ENCODE data around the gene NFU1.

Gene NFU1

DNA sequence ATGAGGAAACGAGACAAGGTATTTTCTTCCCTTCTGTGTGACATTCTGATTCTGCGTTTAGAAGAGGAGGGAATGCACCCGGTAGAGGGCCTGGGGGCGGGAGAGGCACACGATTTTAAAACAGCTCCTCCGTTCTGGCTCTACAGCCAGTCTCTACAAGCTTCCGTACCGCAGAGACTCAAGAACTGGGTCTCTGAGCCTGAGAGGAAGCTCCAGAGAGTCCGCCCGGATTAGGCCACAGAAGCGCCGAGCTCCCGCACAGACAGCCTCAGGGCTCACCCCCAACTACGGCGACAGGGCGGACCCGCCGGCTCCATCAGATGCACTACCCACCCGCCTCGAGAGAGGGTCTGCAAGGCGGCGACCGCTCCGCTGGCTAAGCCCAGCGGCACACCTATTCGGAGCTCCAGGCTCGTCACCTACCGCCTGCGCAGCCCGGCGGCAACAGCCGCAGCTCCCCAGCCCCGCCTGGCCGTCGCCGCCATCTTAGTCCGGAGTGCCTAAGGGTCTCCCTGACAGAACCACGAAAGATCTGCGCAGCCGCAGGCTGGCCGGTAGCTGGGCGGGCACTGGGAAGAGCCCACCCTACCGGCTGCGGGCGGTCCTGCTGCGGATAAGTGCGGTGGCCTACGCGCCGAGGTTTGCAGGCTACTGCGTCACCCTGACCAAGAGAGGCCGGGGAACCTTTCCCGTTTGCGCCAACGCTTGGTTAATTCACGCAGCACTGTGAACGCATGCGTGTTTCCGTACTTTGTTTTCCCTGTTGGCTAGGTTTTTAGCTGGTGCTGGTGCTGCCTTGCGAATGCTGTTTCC lies at the start of gene NFU1:
Gene NFU1, minus strand, starts transcription at position 498 of the 813 bp plus-strand sequence. Its CDS starts 13 bp downstream, at position 485.
- DNase-seq (ENCODE audit: extremely low read depth, insufficient read length) = peak; percentile 96
- Histone ChIP-seq H3K36me3 (ENCODE audit: control insufficient read depth, insufficient read depth, low read length) (no peaks in the 10 kb centered on the region), H3K27me3 (replicated peaks; ENCODE audit: control insufficient read depth, insufficient read depth, low read length) (no peaks in the 10 kb centered on the region), H3K4me3 (replicated peaks; ENCODE audit: low read depth, low read length) (peak within 1 kb of the TSS; percentile 94)
- TF ChIP-seq, protein P1, sequence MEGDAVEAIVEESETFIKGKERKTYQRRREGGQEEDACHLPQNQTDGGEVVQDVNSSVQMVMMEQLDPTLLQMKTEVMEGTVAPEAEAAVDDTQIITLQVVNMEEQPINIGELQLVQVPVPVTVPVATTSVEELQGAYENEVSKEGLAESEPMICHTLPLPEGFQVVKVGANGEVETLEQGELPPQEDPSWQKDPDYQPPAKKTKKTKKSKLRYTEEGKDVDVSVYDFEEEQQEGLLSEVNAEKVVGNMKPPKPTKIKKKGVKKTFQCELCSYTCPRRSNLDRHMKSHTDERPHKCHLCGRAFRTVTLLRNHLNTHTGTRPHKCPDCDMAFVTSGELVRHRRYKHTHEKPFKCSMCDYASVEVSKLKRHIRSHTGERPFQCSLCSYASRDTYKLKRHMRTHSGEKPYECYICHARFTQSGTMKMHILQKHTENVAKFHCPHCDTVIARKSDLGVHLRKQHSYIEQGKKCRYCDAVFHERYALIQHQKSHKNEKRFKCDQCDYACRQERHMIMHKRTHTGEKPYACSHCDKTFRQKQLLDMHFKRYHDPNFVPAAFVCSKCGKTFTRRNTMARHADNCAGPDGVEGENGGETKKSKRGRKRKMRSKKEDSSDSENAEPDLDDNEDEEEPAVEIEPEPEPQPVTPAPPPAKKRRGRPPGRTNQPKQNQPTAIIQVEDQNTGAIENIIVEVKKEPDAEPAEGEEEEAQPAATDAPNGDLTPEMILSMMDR (IDR thresholded peaks at IDR 0.05; ENCODE audit: insufficient read depth, low read length, poor library complexity, severe bottlenecking) = peak; percentile 74

DNA sequence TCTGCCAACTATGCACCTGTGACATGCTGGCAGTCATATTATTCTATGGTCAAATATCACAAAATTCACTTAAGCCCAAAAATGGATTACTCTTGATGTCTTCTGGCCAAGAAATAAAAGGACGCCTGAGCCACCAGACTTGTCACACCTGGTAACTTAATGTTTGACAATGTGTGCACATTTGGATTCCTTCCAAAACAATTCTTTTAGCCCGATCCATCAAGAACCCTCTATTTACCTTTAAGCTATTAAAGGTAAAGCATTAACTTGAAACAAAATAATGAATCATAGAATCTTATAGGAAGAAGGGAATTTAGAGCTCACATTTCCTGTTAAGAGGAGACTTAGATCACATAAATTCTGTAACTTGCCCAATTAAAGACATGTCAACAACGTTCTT lies 46.5 kb upstream of the NFU1 start:
- TF ChIP-seq, protein P1 (IDR thresholded peaks at IDR 0.05; ENCODE audit: insufficient read depth, low read length, poor library complexity, severe bottlenecking) = no peak

DNA sequence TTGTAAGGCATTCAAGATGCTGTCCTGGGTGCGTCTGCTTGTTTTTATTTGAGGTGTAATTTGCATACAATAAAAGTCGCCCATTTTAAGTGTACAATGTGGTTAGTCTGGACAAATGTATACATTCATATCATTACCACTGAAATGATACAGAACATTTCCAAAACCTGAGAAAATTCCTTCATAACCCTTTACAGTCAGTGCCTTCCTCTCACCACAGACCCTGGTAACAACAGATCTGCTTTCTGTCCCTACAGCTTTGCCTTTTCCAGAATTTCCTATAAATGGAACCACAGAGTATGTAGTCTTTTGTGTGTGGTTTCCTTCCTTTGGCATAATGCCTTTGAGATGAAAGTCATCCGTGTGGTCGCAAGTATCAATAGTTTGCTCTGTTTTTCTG lies 45.8 kb upstream of the NFU1 start:
- no peaks in the 10 kb centered on the region for H3K27me3 ChIP-seq (replicated peaks; ENCODE audit: control insufficient read depth, insufficient read depth, low read length)
- no peak for DNase-seq (ENCODE audit: extremely low read depth, insufficient read length)
- no peaks in the 10 kb centered on the region for H3K36me3 ChIP-seq (ENCODE audit: control insufficient read depth, insufficient read depth, low read length)
- H3K4me3 ChIP-seq (replicated peaks; ENCODE audit: low read depth, low read length) = no peak overlapping the region
- TF ChIP-seq, protein P1 (IDR thresholded peaks at IDR 0.05; ENCODE audit: insufficient read depth, low read length, poor library complexity, severe bottlenecking) = no peak

More for the DNA sequence above, 46.5 kb upstream of the NFU1 start:
- no peak overlapping the region for H3K4me3 ChIP-seq (replicated peaks; ENCODE audit: low read depth, low read length)
- no peaks in the 10 kb centered on the region for H3K36me3 ChIP-seq (ENCODE audit: control insufficient read depth, insufficient read depth, low read length)
- no peak for DNase-seq (ENCODE audit: extremely low read depth, insufficient read length)
- H3K27me3 ChIP-seq (replicated peaks; ENCODE audit: control insufficient read depth, insufficient read depth, low read length) = no peaks in the 10 kb centered on the region

DNA sequence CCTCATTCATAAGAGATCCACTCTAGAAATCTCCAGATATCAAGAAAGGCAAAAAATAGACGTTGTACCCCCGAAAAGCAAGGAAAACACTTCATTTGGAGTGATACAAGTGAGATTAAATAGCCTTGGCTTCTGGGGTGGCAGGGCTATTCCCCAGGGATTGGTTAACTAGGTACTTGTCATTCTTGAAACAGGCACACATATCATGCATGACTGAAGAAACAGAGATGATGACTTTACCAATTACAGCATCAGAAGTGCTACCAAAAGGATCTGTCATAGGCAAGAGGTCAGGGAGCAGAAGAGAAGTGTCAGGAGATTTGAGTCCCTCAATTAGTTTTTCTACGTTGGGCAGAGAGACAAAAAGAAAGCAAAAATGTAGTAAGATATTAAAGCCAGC lies 45.2 kb upstream of the NFU1 start:
- no peaks in the 10 kb centered on the region for H3K27me3 ChIP-seq (replicated peaks; ENCODE audit: control insufficient read depth, insufficient read depth, low read length)
- DNase-seq (ENCODE audit: extremely low read depth, insufficient read length) = peak; percentile 15

DNA sequence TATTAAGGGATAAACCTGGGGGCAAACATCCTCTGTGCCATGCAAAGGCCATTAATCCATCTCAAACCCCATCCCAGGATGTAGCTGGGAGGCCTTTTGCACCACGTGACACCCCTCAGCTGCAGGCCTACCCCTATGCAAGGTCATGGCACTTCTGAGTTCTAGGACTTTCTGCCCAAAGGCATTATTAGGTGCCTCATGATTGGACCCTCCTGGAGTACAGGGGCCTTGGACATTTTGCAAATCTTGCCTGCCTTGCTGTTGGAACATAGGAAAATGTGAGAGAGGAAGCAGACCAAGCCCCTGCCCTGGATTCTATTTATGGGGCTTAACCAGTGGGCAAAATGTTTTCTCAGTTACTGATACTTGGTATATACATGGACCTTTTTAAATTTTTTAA lies 44.2 kb upstream of the NFU1 start:
- DNase-seq (ENCODE audit: extremely low read depth, insufficient read length) = no peak
- Histone ChIP-seq H3K27me3 (replicated peaks; ENCODE audit: control insufficient read depth, insufficient read depth, low read length) (no peaks in the 10 kb centered on the region), H3K36me3 (ENCODE audit: control insufficient read depth, insufficient read depth, low read length) (no peaks in the 10 kb centered on the region), H3K4me3 (replicated peaks; ENCODE audit: low read depth, low read length) (no peak overlapping the region)
- TF ChIP-seq, protein P1 (IDR thresholded peaks at IDR 0.05; ENCODE audit: insufficient read depth, low read length, poor library complexity, severe bottlenecking) = no peak

More for the DNA sequence above, 45.2 kb upstream of the NFU1 start:
- TF ChIP-seq, protein P1 (IDR thresholded peaks at IDR 0.05; ENCODE audit: insufficient read depth, low read length, poor library complexity, severe bottlenecking) = no peak
- H3K36me3 ChIP-seq (ENCODE audit: control insufficient read depth, insufficient read depth, low read length) = no peaks in the 10 kb centered on the region
- H3K4me3 ChIP-seq (replicated peaks; ENCODE audit: low read depth, low read length) = no peak overlapping the region
